TTC549 (cell line): ENCODE measurements around the gene CFAP299.
"Not testable (repeated sequence)": the region's sequence is repeated elsewhere in the genome, so short reads cannot be mapped to it uniquely, and the experiment has no call there.

Source experiments
- FAIRE-seq: peaks from 2 replicates; lab custom pipeline; 2012; peaks lifted over from hg19 to GRCh38; lab: Jason Lieb, UNC

CFAP299 gene

DNA sequence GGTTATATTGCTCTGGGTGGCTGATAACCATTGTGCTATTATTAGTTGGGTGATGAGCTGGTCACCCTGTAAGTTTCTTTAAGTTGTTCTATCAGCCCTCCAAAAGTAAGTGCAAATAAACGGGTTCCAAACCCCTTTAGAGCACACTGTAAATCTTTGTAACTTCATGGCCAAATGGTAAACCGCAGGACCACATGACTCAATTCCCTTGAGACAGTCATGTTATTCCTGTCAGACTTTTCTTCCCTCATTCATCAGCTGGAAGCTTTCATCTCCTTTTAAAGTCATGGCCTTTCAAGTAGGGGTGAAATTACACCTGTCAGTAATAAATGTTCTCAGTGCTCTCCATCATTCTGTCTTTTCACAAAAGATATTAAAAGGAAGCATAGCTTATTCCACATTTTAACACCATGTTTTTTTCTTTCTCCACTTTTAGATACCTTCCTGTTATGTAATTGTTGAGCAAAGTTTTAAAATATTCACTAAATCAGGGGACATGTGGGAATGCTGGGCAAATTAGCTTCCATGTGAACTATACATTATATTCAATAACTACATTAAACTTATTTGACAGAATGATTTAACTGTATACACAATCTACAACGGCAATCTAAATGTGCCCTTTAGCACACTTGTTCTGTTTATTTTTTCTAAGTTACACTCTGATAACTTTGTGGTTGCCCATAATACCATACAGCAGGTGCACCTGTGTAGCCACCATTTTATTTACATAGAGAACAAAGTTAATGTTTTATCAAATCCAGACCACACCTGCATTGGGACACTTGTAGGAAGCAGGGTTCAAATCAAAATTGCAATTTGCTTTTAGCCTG lies 275.5 kb downstream of the CFAP299 start:
- no peak for FAIRE-seq

DNA sequence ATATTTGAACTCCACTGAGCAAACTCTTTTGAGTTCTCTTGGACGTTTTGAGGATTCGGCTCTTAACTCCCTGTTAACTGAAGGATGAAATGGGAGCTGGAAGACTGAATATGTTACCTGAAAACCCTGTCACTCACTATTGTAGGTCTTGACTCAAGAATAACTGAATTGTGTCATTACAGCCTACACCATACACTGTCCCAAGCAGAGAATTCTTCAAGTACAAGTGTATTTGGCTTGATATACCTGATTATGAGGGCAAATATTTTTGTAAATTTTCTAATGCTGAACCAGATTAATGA lies 276.1 kb downstream of the CFAP299 start:
- FAIRE-seq: no peak

DNA sequence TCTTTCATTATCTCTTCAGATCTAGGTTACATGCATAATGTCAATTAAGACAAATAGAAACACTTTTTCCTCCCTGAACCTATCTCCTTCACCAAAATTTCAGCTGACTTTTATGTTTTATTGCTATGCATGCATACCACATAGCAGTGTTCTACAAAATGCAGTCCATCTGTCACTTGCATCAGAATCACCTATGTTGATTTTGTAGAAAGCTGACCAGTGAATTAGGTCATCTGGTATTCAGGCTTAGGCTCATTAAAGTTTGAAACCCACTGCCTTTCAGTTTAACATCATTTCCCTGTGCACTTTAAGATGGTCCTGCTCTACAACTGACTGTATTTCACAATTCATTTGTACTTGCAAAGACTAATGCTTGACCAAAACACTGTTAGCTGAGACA lies 277.9 kb downstream of the CFAP299 start:
- FAIRE-seq: no peak

DNA sequence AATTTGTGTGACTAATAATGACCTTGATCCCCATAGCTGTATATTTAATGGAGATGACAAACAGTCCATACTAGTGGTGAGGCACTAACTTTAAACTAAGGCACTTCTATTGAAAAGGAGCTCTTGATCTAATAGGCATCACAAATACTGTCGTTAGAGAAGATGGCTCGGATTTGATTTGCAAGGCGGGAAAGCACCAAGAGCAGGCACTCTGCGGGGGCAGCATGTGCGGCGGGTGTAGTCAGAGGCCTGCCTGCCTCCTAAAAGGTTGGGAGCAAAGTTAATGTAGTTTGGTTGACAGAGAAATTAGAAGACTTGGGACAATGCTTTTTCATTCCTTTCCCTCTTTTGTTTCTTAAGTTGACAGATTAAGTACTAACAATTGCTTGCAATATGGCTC lies 278.8 kb downstream of the CFAP299 start:
- FAIRE-seq: no peak

DNA sequence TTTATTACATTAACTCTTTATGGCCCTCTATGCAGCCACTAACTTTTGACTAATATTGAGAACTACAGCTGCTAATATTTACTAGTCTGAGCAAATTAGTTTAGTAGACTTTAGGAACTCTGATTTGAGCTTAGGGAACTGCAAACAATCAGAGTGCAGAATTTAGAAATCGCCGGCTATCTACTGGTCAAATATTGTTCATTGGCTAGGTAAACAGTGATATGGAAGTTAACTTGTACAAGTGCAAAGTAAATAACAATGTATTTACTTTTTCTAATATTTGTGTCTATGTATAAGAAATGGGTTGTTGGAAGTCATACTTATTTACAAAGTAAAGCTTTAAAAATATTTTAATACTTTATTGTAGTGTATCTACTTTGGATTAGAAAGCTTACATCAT lies 279.6 kb downstream of the CFAP299 start:
- FAIRE-seq: no peak

DNA sequence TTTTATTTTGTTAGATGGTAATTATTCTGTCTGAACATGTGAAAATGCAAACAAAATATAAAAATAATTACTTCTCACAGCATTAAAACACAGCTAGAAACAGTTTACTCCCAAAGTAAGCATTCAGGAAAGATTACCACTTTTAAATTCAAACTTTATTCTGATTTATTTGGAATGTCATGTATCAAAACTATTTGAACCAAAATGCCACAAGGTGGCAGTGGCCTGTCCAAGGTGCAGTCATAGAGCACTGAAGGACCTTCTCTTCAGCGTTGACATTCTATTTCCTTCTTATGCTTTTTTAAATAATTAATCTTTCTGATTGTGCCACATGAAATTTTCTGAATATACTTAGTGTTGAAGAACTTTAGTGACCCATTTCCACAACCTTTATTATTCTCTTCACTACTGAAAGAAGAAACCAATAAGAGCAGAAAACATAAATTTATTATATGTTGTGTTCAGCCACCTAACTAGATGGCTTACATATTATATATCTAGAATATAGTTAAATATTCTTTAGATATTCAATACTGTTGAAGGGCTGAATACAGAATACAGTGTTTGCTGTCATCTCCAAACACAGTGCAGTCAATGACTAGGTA lies 283.6 kb downstream of the CFAP299 start:
- no peak for FAIRE-seq

DNA sequence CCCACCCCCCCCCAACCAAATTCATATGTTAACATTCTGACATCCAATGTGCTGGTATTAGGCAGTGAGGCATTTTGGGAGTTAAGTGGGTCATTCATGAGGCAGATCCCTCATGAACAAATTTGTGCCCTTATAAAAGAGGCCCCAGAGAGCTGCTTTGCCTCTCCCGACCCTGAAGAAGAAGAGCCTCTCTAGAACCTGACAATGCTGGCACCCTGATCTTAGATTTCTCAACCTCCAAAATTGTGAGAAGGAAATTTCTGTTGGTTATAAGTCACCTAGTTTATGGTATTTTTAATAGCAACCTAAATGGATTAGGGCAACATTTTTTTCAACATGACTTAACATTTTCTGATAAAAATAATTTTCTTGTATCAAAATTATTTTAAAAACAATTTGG lies 296.3 kb downstream of the CFAP299 start:
- no peak for FAIRE-seq

DNA sequence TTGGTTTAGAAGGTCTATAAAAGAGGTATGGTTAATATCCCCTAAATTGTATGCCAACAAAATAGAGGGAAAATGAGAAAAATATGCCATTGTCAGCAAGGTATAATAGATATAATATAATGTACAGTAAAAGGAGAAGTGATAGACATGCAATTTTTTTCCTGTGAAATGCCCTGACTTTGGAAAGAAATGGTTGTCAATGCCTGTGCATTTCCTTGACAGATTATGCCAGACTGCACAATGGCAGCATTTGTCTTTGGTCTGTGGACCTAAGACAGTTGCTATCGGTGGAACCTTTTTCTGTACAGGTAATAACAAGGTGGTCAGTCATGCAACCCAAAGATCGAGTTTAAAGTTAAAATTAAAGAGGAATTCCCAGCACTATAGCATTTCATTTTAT lies 301.7 kb downstream of the CFAP299 start:
- no peak for FAIRE-seq

DNA sequence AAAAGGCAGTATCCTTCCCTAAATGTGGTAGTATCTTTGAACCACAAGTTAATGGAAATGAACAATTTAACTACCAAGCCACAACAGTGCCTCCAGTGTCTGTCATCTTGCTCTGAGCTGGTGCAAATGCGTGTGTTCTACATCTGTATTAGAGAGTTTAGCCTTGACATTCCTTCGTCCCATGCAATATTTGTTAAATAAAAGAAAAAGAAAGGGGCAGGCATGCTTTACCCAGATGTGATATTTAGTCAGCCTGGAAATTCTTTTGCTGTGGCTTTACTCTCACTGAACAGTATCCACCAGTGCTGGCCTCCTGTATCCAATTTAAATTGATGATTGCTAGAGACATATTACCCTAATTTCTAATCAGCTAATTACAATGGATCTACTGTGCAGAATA lies 310.5 kb downstream of the CFAP299 start:
- no peak for FAIRE-seq

DNA sequence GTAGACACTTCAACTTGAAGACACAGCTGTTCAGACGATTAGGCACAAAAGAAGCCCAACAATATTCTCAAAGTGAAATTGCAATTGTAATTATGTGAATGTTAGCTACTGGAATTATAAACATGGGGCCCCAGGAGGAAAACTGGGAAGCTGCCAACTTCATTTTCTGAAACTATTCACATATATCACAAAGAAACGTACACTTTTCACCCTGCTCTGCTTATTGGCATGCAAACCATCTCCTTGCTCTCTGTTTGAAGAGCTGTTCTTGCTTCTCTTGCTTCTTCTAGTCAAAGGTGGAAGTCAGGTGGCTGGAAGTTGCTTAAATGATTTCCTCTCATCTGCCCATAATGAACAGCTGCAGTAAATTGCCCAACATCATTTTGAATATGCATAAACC lies 320.1 kb downstream of the CFAP299 start:
- no peak for FAIRE-seq

DNA sequence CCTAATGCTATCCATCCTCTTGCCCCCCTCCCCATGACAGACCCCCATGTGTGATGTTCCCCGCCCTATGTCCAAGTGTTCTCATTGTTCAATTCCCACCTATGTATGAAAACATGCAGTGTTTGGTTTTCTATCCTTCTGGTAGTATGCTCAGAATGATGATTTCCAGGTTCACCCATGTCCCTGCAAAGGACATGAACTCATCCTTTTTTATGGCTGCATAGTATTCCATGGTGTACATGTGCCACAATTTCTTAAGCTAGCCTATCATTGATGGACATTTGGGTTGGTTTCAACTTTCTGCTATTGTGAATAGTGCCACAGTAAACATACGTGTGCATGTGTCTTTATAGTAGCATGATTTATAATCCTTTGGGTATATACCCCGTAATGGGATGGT lies 334.6 kb downstream of the CFAP299 start:
- not testable (repeated sequence) for FAIRE-seq

DNA sequence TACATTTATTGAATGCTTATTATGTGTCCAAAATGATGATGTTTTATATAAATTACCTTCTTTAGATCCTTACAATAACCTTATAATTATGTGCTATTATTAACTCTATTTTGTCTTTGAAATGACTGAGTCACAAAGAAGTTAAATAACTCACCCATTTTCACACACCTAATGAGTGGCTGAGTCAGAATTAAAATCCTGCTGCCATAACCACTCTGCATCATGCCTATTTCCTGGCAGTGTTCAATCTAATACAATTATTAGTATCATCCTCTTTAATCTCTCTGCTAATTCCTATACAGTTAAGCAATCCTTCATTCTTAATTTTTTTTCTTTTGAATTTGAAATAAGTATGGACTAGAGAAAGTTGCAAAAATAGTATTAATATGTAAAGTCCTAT lies 342.9 kb downstream of the CFAP299 start:
- no peak for FAIRE-seq

DNA sequence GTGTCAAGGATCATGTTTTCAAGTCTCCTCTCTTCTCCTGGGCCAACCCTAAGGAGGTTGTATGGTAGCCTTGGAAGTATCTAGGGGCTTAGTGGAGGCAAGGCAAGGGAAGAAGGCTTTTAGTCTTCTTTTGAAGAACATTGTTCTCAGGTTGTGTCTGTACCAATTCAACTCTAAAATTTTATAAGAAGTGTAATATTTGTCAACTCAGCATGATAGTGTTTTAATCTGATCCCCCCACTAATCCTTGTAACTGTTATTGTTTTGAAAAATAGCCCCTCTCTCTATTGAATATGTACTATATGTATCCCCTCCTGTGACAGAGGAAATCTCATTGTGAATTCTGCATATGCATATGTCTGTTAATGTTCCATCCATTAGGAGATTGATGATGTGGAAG lies 345.4 kb downstream of the CFAP299 start:
- FAIRE-seq: no peak

DNA sequence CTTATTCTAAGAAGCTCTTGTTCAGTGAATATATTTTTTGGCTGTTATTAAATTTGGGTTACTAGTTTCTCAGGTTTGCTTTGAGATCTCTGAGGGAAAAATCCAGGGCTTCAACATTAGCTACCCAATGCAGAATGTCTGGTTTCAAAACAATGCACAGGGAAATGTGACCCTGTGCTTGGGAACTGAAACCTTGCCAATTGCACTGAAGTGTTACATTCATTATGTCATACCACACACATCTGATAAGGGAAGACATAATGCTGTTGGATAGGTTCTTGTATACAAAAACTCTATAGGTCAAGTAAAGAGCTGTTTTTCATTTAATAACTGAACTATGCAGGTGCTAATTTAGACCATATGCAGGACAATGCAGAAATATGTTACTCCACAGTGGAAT lies 349.7 kb downstream of the CFAP299 start:
- no peak for FAIRE-seq

DNA sequence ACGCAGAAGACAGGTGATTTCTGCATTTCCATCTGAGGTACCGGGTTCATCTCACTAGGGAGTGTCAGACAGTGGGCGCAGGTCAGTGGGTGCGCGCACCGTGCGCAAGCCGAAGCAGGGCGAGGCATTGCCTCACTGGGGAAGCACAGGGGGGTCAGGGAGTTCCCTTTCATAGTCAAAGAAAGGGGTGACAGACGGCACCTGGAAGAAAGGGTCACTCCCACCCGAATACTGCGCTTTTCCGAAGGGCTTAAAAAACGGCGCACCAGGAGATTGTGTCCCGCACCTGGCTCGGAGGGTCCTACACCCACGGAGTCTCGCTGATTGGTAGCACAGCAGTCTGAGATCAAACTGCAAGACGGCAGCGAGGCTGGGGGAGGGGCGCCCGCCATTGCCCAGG lies 352.2 kb downstream of the CFAP299 start:
- not testable (repeated sequence) for FAIRE-seq

DNA sequence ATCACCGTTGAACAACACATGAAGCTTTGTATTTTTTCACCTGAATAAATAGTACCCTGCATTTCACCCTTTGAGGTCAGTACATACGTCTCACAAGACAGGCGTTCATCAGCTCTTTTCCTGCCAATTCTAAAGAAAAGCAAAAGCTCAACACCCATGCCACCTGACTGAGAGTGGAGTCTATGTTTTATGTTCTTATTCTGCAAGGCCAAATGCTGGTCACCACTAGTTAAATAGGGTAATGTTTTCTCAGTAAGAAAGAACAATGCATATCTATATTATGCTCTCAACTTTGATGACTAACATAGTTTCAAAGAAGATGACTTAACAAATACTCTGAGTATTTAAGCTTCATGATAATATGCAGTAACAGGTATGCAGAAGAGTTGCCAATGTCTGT lies 358.6 kb downstream of the CFAP299 start:
- no peak for FAIRE-seq

DNA sequence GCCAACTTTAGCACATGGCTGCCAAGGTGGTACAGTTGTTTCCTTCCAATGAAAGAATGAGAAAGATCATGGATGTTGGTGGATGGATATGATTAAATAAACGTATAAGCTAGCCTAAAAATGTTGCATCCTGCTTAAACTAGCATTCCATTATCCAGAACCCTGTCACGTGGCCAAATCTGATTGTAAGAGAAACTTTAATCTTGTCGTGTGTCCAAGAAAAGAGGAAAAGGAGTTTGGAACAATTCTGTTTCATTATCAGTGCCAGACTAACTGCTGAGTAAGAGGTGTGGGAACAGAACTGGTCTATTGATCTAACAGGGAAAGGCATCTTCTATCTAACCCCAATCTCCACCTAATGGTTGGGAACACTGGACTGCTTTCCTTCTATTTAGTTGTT lies 369.8 kb downstream of the CFAP299 start:
- FAIRE-seq: no peak

DNA sequence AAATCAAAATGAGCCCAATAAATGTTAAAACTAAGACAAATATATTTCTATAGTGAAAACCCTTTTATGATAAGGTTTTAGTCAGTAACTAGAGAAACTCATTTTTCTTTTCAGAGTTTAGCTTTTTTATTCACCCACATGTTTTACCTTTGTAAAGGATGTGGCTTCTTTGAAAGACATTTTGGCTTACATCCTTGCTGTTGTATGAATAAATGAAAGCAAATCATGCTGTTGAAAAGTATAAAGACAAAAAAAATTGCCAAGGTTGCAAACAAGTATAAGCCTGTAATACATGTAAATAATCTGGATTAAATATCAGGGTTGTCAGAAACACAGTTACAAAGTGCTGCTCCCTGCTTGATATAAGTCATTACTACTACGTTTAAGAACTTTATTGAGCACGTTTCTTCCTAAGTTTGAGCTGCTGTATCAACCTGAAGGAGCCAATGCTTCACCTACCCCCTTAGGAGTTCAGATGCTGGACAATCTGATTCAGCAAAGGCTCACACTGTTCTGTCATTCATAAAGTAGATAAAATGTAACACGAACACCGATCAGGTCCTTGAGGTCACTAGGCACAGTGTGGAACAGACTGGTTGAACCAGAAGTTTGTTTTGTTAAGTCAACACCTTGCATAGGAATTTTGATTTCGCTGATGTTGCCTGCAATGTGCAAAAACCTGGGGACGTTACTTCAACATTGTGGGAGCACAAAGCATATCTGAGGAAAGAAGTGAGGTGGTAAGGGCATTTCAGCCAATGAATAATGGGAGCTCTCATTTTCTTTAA lies 373.7 kb downstream of the CFAP299 start:
- no peak for FAIRE-seq

DNA sequence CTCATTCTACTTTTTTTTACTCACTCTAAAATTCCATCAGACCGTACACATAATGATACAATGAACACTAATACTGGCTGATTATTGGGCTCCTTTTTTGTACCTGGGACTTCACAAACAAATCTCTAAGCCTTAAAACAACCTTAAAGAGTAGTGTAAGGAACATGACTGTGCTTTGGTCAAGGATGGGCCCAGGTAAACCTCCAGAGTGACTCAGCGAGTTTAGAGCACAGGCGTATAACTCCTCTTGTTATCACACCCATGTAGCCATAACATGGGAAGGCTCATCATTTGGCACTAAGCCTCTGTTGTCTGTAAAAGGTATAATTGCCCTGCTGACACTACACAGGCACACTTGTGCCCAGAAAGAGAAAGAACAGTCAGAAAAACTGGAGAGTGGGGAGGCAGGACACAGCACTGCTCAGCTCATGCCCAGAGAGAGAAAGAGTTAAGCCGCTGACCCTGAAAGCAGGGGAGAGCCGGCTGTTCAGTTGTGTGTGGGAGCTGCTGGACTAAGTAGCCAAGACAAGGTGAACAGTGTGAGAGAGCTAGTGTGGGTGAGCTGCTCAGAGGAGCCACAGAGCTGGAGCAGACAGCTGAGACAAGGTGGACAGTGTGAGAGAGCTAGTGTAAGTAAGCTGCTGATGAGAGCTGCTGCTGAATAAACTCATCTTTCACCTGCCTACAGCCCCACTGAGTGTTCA lies 375.4 kb downstream of the CFAP299 start:
- no peak for FAIRE-seq

DNA sequence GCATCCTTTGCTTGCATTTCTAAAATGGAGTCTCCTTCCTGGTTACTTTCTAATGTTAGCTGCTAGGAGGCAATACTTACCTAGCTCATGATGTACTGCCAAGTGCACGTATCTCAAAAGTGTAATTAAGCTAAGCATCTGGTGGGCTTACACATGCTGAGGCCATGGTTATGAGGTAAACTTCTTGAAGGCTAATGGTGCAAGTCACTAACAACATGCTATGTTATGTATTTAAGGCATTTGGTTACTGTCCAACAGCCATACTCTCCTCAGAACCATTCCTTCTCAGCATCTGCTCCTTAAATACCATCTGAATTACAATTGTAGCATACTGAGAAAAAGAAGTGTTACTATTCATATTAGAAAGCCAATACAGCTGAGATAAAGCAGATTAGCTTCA lies 376.4 kb downstream of the CFAP299 start:
- FAIRE-seq: no peak

DNA sequence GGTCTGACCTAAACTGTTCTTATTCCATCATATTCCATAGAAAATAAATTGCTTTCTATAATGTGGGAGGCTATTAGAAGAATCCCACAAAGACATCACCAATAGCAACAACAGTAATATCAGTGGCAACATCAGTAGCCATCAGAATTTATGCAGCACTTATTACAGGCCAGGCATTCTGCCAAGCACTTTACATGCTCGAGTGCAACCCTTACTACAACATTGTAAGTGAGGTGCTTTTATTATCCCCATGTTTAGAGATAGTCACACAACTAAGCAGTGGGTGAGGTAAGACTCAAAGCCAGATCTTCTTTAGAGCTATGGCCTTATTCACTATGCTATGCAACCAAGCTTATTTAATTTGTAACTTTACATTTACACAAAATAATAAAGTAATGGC lies 377.9 kb downstream of the CFAP299 start:
- no peak for FAIRE-seq

DNA sequence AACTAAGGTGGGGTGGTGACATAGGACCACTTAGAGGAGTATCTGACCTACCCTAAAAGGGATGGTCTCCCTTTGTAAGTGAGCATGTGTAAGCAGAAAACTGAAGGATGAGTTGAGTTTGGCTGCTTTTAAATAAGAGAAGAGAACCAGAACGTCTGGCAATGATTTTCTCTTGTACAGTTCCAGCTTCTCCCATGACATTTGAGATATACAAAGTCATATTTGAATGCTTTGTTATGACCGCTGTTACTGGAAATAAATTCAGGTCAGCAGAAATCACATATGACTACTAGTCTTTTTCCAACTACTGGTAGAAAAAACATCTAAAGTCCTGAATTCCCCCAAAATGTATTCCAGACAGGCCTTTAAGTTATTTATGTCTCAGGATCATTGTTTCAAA lies 381.7 kb downstream of the CFAP299 start:
- no peak for FAIRE-seq

DNA sequence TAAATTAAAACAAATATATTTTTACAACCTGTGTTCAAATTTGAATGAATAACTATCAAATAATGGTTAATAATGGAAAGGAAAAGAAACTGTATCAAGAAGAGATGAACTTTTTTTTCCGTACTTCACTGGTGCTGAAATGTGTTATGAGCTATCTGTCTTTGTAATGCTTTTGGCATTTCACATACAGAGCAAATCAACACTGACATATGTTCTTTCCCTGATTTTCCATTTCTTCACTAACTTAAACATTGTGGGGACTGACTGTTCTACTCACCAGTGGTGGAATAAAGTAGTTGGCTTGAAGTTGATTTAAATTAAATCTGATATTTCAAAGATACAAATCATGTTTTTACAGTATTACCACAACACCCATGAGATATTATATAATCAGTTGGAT lies 390.9 kb downstream of the CFAP299 start:
- no peak for FAIRE-seq
